GM12878 (cell line): ENCODE measurements around the gene DQX1. TPM values are rescaled to one million over a fixed set of nuclear protein-coding genes. Genes with fewer than 3 reads are reported as not detected.

Experiments
- ATAC-seq: fragments of 200-7000 bp; cut with Tn5 transposase; 3 replicates; pipeline ENCODE4 v1.9.1; 2020; ENCODE audit warnings: mild to moderate bottlenecking, moderate library complexity
- BruUV-seq: library from RNA; stranded (reverse); fragments of 400-500 nt; replicated peaks from 2 replicates; lab custom pipeline; 2021; lab: Mats Ljungman, UMichigan
- CTCF ChIA-PET: fragments of 300-600 bp; sonication (Branson Sonifier 250); formaldehyde crosslinking; extraction: SDS; loops from one replicate; lab custom pipeline; 2021; ENCODE audit warnings: inconsistent platforms; lab: Yijun Ruan, JAX
- POLR2A ChIA-PET: fragments of 350-600 bp; formaldehyde crosslinking; extraction: SDS; loops from one replicate; lab custom pipeline; 2021; ENCODE audit warnings: inconsistent platforms; lab: Charles Lee
- RAD21 ChIA-PET: fragments of 300-600 bp; sonication (Branson Sonifier 250); formaldehyde crosslinking; loops from one replicate; lab custom pipeline; 2023; ENCODE audit warnings: antibody characterized with exemption; ENCODE audit not compliant: unreplicated experiment; lab: Charles Lee
- SMC1A ChIA-PET: fragments of 300-600 bp; sonication (Branson Sonifier 250); formaldehyde crosslinking; loops from one replicate; lab custom pipeline; 2023; ENCODE audit not compliant: unreplicated experiment, uncharacterized antibody; lab: Charles Lee
- DNase-seq: peaks from one replicate; pipeline ENCODE4 v3.0.0-alpha.2; 2011; ENCODE audit warnings: low read depth, low spot score
- FAIRE-seq: peaks from 3 replicates; lab custom pipeline; 2011; peaks lifted over from hg19 to GRCh38; lab: Jason Lieb, UNC
- H2AFZ ChIP-seq: 2 replicates; pipeline ENCODE4 v1.6.0; 2011; ENCODE audit warnings: low read depth, low read length, control low read depth; ENCODE audit not compliant: control insufficient read depth
- H3K27ac ChIP-seq: 2 replicates; pipeline ENCODE4 v1.5.1; 2011; ENCODE audit warnings: control low read depth; ENCODE audit not compliant: control insufficient read depth, insufficient read depth
- H3K27me3 ChIP-seq, 2 experiments: replicated peaks in 1 of 2; 2 replicates each; pipeline versions ENCODE4 v1.6.0 to v1.6.1; 2011; ENCODE audit warnings: low read length in 1 of 2; ENCODE audit not compliant: control insufficient read depth in 2 of 2, insufficient read depth in 2 of 2
- H3K36me3 ChIP-seq, 2 experiments: 2 replicates each; pipeline ENCODE4 v1.5.1; 2011; ENCODE audit warnings: low read length in 1 of 2; ENCODE audit not compliant: control insufficient read depth in 2 of 2, insufficient read depth in 2 of 2
- H3K4me1 ChIP-seq: 2 replicates; pipeline ENCODE4 v1.6.1; 2011; ENCODE audit warnings: mild to moderate bottlenecking, low read length, moderate library complexity, mixed read lengths; ENCODE audit not compliant: control insufficient read depth, insufficient read depth
- H3K4me2 ChIP-seq: 2 replicates; pipeline ENCODE4 v1.6.0; 2011; ENCODE audit warnings: control low read depth; ENCODE audit not compliant: control insufficient read depth, insufficient read depth
- H3K4me3 ChIP-seq: fragments of 200-600 bp; sonication (generic); 2 replicates; pipeline ENCODE4 v1.5.1; 2016
- H3K79me2 ChIP-seq: 2 replicates; pipeline ENCODE4 v1.6.0; 2011; ENCODE audit warnings: low read length; ENCODE audit not compliant: control insufficient read depth, insufficient read depth
- H3K9ac ChIP-seq: 2 replicates; pipeline ENCODE4 v1.8.0; 2011; ENCODE audit warnings: low read length, control low read depth, mixed read lengths; ENCODE audit not compliant: control insufficient read depth, insufficient read depth
- H3K9me3 ChIP-seq: replicated peaks from 3 replicates; pipeline ENCODE4 v1.5.1; 2011; ENCODE audit warnings: mild to moderate bottlenecking, low read length; ENCODE audit not compliant: control insufficient read depth, insufficient read depth
- H4K20me1 ChIP-seq: 2 replicates; pipeline ENCODE4 v1.6.0; 2011; ENCODE audit not compliant: control insufficient read depth, insufficient read depth
- MTA2 ChIP-seq: fragments of 450-650 bp; IDR thresholded peaks from 2 replicates; pipeline ENCODE4 v1.6.1; 2016; ENCODE audit warnings: low read depth, mild to moderate bottlenecking, moderate library complexity
- POLR2A ChIP-seq: IDR thresholded peaks from 2 replicates; pipeline ENCODE4 v1.6.1; 2011; ENCODE audit warnings: low read depth, mild to moderate bottlenecking, low read length
- RAD51 ChIP-seq: fragments of 450-650 bp; IDR thresholded peaks from 2 replicates; pipeline ENCODE4 v1.6.1; 2016; ENCODE audit warnings: moderate library complexity, mild to moderate bottlenecking, inconsistent platforms
- SIN3A ChIP-seq: IDR thresholded peaks from 2 replicates; pipeline ENCODE4 v1.6.1; 2012; ENCODE audit warnings: low read depth, low read length, improper control_type of control experiment
- WGBS: methylation state at CpG from one replicate; pipeline ENCODE4 v1.1.6; 2016; ENCODE audit warnings: low lambda C conversion rate; ENCODE audit not compliant: insufficient replicate concordance, insufficient coverage; ENCODE audit errors: missing lambda C conversion rate; 5-methylcytosine and 5-hydroxymethylcytosine counted together
- in situ Hi-C: fragments of 300-500 bp; cut with MboI; formaldehyde crosslinking; loops from 9 replicates; pipeline ENCODE4 v1.14.3; 2018; ENCODE audit warnings: mixed read lengths
- intact Hi-C: fragments of 100-400 bp; cut with micrococcal nuclease; formaldehyde crosslinking; loops from one replicate; pipeline ENCODE4 v1.14.2; 2022; ENCODE audit not compliant: unreplicated experiment
- polyA plus RNA-seq, 11 experiments: library from polyadenylated mRNA; depleted of rRNA in 4 of 11; unstranded in 6 of 11; stranded (reverse) in 5 of 11; fragments of >200 nt; fragmentation: Nextera tagmentation in 4 of 11; fragmentation: Illumina TruSeq in 1 of 11; extraction: Ambion mirVana in 4 of 11; extraction: Trizol in 1 of 11; gene quantifications; 1 replicate in 1 of 11; 2 replicates in 10 of 11; pipeline versions ENCODE4 v1.2.1 to v1.2.3, GENCODE V29; 2011 to 2016; ENCODE audit warnings: inconsistent platforms in 2 of 11, missing spikeins in 2 of 11, low read depth in 1 of 11
- total RNA-seq, 4 experiments: library from RNA; depleted of rRNA in 3 of 4; stranded (reverse); fragments of >200 nt in 3 of 4; fragmentation: Illumina TruSeq in 1 of 4; extraction: Trizol in 1 of 4; gene quantifications; 2 replicates each; pipeline versions ENCODE4 v1.2.1 to v1.2.3, GENCODE V29; 2013 to 2021

The DQX1 gene
- total and polyA plus RNA-seq, 10 of the 15 experiments (the other 5 are each of a cell fraction or from before 2014, with no cell fraction given) = 0.34 to 2.1 (median 0.86) TPM

- in situ Hi-C loops = no loop called here
- peaks cover 27% of the 10 kb centered on the region for H3K79me2 ChIP-seq
- RAD21 ChIA-PET = interaction anchor here (1.3 kb wide), 1 partner anchor 54 kb away, joined by 3 read pairs; no protein-coding TSS in a partner anchor
- no peak overlapping the region for H3K4me2 ChIP-seq
- H3K4me3 ChIP-seq = no peak overlapping the region
- no peaks in the 10 kb centered on the region for H4K20me1 ChIP-seq
- TF ChIP-seq MTA2 (no peak), POLR2A (0 out of 2 replicates have a peak, but pooled peaks have one; percentile 31)
- H3K9ac ChIP-seq = no peak overlapping the region
- H2AFZ ChIP-seq = no peak overlapping the region
- CTCF ChIA-PET = interaction anchor here (6.3 to 10.4 kb wide), 4 partner anchors 12 to 52 kb away, joined by 56 to 226 read pairs (median 116); partner anchors contain the start of genes CCDC142, PCGF1 and TTC31
- no peak for DNase-seq
- 87% methylated on average over 12 of the region's 12 CpGs for WGBS
- SMC1A ChIA-PET = interaction anchor here (5.4 to 9.9 kb wide), 2 partner anchors 12 to 52 kb away, joined by 45 to 208 read pairs; no protein-coding TSS in a partner anchor
- ATAC-seq = no peak
- H3K36me3 ChIP-seq = peaks cover 8 to 26% of the 10 kb centered on the region in 2 experiments
- FAIRE-seq = no peak
- peaks cover 25% of the 10 kb centered on the region for H3K4me1 ChIP-seq
- POLR2A ChIA-PET = no interaction called here
- no peaks in the 10 kb centered on the region for H3K9me3 ChIP-seq
- BruUV-seq = no TSS peak
- intact Hi-C loops = no loop called here
- no peaks in the 10 kb centered on the region for H3K27me3 ChIP-seq
- H3K27ac ChIP-seq = no peak overlapping the region
Observed at GRCh38 chr2:74534411-74534810, 8.4 kb upstream of the DQX1 start.

GRCh38 chr2:74533464-74533863, 7.4 kb upstream of the DQX1 start:
- Histone ChIP-seq H3K79me2 (peaks cover 37% of the 10 kb centered on the region), H3K36me3 (peaks cover 8 to 26% of the 10 kb centered on the region in 2 experiments), H3K9me3 (no peaks in the 10 kb centered on the region), H3K9ac (no peak overlapping the region), H3K27ac (no peak overlapping the region), H2AFZ (no peak overlapping the region), H4K20me1 (no peaks in the 10 kb centered on the region), H3K4me1 (peaks cover 16% of the 10 kb centered on the region), H3K4me3 (no peak overlapping the region), H3K27me3 (no peaks in the 10 kb centered on the region), H3K4me2 (no peak overlapping the region)
- ChIA-PET SMC1A (interaction anchor here (1.5 to 9.9 kb wide), 9 partner anchors 13 to 79 kb away, joined by 4 to 208 read pairs (median 30); partner anchors contain the start of genes INO80B and PCGF1), POLR2A (interaction anchor here (0.5 to 5.4 kb wide), 7 partner anchors 11 to 75 kb away, joined by 3 to 66 read pairs (median 4); partner anchors contain the start of gene WBP1), CTCF (interaction anchor here (1.2 to 10.4 kb wide), 7 partner anchors 13 to 283 kb away, joined by 3 to 226 read pairs (median 56); partner anchors contain the start of genes CCDC142, PCGF1 and TTC31), RAD21 (interaction anchor here (0.7 to 5.1 kb wide), 7 partner anchors 11 to 55 kb away, joined by 3 to 49 read pairs (median 3); partner anchors contain the start of gene PCGF1)
- 75% methylated on average over 4 of the region's 4 CpGs for WGBS
- intact Hi-C loops = no loop called here
- no TSS peak for BruUV-seq
- ATAC-seq = no peak
- TF ChIP-seq SIN3A (no peak), POLR2A (peak; percentile 9; the same call in 1 of the 2 replicates), RAD51 (no peak)
- FAIRE-seq = no peak
- no peak for DNase-seq
- in situ Hi-C loops = no loop called here
